Measurements from ENCODE around the gene DIO3.
"Not testable (repeated sequence)": the region's sequence is repeated elsewhere in the genome, so short reads cannot be mapped to it uniquely, and the experiment has no call there.

The DIO3 gene

DNA sequence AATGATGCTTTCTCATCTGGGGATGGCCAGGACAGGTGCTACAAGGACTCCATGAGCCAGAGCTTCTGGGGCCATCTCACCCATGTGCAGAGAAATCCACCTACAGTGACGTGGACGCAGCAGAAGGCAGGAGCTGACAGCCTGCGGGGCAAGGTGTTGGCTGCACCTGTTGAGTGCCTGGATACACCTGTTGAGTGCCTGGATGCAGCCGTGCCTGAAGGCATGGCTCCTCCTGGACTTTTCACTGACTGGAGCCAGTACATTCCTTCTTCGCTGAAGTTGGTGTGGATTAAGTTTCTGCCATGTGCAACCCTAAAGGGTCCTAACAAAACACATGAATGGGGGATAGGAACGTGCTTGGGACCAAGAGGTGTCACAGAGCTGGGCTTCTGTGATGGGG, 7.4 kb upstream of the DIO3 start:
- TF ChIP-seq, protein P1, sequence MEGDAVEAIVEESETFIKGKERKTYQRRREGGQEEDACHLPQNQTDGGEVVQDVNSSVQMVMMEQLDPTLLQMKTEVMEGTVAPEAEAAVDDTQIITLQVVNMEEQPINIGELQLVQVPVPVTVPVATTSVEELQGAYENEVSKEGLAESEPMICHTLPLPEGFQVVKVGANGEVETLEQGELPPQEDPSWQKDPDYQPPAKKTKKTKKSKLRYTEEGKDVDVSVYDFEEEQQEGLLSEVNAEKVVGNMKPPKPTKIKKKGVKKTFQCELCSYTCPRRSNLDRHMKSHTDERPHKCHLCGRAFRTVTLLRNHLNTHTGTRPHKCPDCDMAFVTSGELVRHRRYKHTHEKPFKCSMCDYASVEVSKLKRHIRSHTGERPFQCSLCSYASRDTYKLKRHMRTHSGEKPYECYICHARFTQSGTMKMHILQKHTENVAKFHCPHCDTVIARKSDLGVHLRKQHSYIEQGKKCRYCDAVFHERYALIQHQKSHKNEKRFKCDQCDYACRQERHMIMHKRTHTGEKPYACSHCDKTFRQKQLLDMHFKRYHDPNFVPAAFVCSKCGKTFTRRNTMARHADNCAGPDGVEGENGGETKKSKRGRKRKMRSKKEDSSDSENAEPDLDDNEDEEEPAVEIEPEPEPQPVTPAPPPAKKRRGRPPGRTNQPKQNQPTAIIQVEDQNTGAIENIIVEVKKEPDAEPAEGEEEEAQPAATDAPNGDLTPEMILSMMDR (IDR thresholded peaks at IDR 0.05; ENCODE audit: low read depth, low read length, poor library complexity, severe bottlenecking) = no peak
- TF ChIP-seq EZH2phosphoT487 (IDR thresholded peaks at IDR 0.05; ENCODE audit: borderline replicate concordance, low read length) = no peak
- Histone ChIP-seq H3F3A (ENCODE audit: control insufficient read depth, insufficient read depth) (no peaks in the 10 kb centered on the region), H3K4me2 (ENCODE audit: low read length) (no peak overlapping the region), H4K20me1 (ENCODE audit: control insufficient read depth, insufficient read depth, low read depth, low read length) (no peaks in the 10 kb centered on the region), H3K79me2 (ENCODE audit: control insufficient read depth, low read length) (no peaks in the 10 kb centered on the region), H3K9me3 (ENCODE audit: control insufficient read depth, insufficient read depth, low read length) (no peaks in the 10 kb centered on the region), H3K4me1 (ENCODE audit: control insufficient read depth, low read length) (no peaks in the 10 kb centered on the region), H3K27me3 (ENCODE audit: control insufficient read depth, low read length) (no peaks in the 10 kb centered on the region), H3K36me3 (ENCODE audit: control insufficient read depth, low read length) (no peaks in the 10 kb centered on the region), H3K4me3 (ENCODE audit: low read length) (no peak overlapping the region), H3K9me2 (replicated peaks; ENCODE audit: control insufficient read depth, low read length) (no peaks in the 10 kb centered on the region), H3K27ac (ENCODE audit: low read depth, low read length) (no peak overlapping the region)

DNA sequence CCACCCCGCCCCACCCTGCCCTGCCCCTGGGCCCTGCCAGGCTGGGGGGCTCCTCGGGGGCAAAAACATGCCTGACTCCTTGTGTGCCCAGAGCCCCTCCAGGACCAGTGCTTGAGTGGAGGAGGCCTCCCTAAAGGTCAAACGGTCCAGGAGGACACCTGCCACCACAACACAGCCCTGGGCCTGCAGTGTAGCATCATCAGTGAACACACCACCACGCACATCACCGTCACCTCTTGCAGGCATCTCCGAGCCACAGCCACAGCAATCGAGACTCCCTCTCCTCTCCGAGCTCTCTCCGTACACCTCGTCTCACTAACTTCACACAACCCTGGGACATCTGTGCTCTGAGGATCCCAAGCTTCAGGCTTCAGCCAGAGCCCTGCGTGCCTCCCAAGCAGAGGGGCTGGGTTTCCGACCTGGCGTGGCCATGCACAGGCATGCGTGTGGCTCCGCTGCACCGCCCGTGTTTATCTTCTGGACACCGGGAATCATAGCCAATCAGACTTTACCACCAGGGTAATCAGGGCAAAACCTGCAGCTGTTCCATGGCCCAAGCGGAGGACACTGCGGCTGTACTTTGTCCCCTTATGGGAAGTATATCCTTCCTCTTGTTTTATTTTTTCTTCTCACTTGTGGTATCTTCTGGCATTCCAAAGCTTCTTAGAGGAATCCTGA, 6.2 kb upstream of the DIO3 start:
- Histone ChIP-seq H3K36me3 (ENCODE audit: control insufficient read depth, low read length) (no peaks in the 10 kb centered on the region), H4K20me1 (ENCODE audit: control insufficient read depth, insufficient read depth, low read depth, low read length) (no peaks in the 10 kb centered on the region), H3K27ac (ENCODE audit: low read depth, low read length) (no peak overlapping the region), H3F3A (ENCODE audit: control insufficient read depth, insufficient read depth) (no peaks in the 10 kb centered on the region), H3K27me3 (ENCODE audit: control insufficient read depth, low read length) (no peaks in the 10 kb centered on the region), H3K4me2 (ENCODE audit: low read length) (no peak overlapping the region), H3K79me2 (ENCODE audit: control insufficient read depth, low read length) (no peaks in the 10 kb centered on the region), H3K9me2 (replicated peaks; ENCODE audit: control insufficient read depth, low read length) (no peaks in the 10 kb centered on the region), H3K4me1 (ENCODE audit: control insufficient read depth, low read length) (no peaks in the 10 kb centered on the region), H3K9me3 (ENCODE audit: control insufficient read depth, insufficient read depth, low read length) (no peaks in the 10 kb centered on the region; the same call in 1 of the 2 replicates), H3K4me3 (ENCODE audit: low read length) (no peak overlapping the region)
- no peak for TF ChIP-seq EZH2phosphoT487 (IDR thresholded peaks at IDR 0.05; ENCODE audit: borderline replicate concordance, low read length)
- TF ChIP-seq, protein P1 (IDR thresholded peaks at IDR 0.05; ENCODE audit: low read depth, low read length, poor library complexity, severe bottlenecking) = no peak

DNA sequence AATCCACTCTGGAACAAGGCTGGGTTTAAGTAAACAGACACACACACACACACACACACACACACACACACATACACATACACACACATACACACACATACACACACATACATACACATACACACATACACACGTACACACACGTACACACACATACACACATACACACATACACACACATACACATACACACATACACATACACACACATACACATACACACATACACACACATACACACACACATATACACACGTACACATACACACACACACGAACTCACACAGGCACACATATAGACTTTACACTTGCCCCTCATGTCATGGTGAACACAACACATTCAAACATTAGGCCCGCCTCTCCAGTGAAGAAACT, 5.6 kb upstream of the DIO3 start:
- H3K27me3 ChIP-seq (ENCODE audit: control insufficient read depth, low read length); H3K79me2 ChIP-seq (ENCODE audit: control insufficient read depth, low read length); H3K4me2 ChIP-seq (ENCODE audit: low read length); H3K9me3 ChIP-seq (ENCODE audit: control insufficient read depth, insufficient read depth, low read length); H3K9me2 ChIP-seq (replicated peaks; ENCODE audit: control insufficient read depth, low read length); H3K27ac ChIP-seq (ENCODE audit: low read depth, low read length); H4K20me1 ChIP-seq (ENCODE audit: control insufficient read depth, insufficient read depth, low read depth, low read length); H3K4me3 ChIP-seq (ENCODE audit: low read length); H3F3A ChIP-seq (ENCODE audit: control insufficient read depth, insufficient read depth); H3K36me3 ChIP-seq (ENCODE audit: control insufficient read depth, low read length); H3K4me1 ChIP-seq (ENCODE audit: control insufficient read depth, low read length): not testable (repeated sequence)

DNA sequence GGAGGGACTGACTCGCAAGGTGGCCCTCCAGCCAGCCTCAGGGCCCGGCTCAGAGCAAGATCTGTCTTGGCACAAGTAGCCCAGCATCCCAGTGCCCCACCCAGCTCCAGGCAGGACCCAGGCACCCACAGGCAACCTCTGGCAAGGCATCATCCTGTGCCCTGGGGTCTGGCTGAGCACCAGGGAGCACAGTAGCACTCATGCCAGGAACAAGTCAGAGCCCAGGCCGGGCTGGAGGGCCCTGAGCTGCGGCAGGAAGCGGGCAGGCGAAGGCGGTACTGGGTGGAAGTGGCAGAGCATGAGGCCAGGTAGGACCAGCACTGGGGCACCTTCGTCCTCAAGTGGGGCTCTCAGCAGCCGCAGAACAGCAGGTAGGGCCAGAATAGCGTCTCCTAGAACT, 5.2 kb upstream of the DIO3 start:
- Histone ChIP-seq H4K20me1 (ENCODE audit: control insufficient read depth, insufficient read depth, low read depth, low read length) (no peaks in the 10 kb centered on the region), H3K9me2 (replicated peaks; ENCODE audit: control insufficient read depth, low read length) (no peaks in the 10 kb centered on the region), H3K4me1 (ENCODE audit: control insufficient read depth, low read length) (no peaks in the 10 kb centered on the region), H3K36me3 (ENCODE audit: control insufficient read depth, low read length) (no peaks in the 10 kb centered on the region), H3F3A (ENCODE audit: control insufficient read depth, insufficient read depth) (no peaks in the 10 kb centered on the region), H3K27ac (ENCODE audit: low read depth, low read length) (no peak overlapping the region), H3K27me3 (ENCODE audit: control insufficient read depth, low read length) (no peaks in the 10 kb centered on the region), H3K4me3 (ENCODE audit: low read length) (no peak overlapping the region), H3K79me2 (ENCODE audit: control insufficient read depth, low read length) (no peaks in the 10 kb centered on the region), H3K4me2 (ENCODE audit: low read length) (no peak overlapping the region), H3K9me3 (ENCODE audit: control insufficient read depth, insufficient read depth, low read length) (no peaks in the 10 kb centered on the region; the same call in 1 of the 2 replicates)
- TF ChIP-seq, protein P1 (IDR thresholded peaks at IDR 0.05; ENCODE audit: low read depth, low read length, poor library complexity, severe bottlenecking) = no peak
- no peak for TF ChIP-seq EZH2phosphoT487 (IDR thresholded peaks at IDR 0.05; ENCODE audit: borderline replicate concordance, low read length)
